Smooth muscle cell (in vitro differentiated cells): ENCODE data around the gene DENND5B. TPM values are rescaled to one million over a fixed set of nuclear protein-coding genes. Genes with fewer than 3 reads are reported as not detected.

ENCODE experiments used
- DNase-seq: peaks from one replicate; lab custom pipeline; 2025; ENCODE audit not compliant: unreplicated experiment; lab: John Stamatoyannopoulos, UW
- H2AFZ ChIP-seq: fragments of 200-600 bp; sonication (generic); 2 replicates; pipeline ENCODE4 v1.6.0; 2016; ENCODE audit warnings: antibody characterized with exemption, low read depth, mild to moderate bottlenecking
- H3F3A ChIP-seq: fragments of 200-600 bp; sonication (generic); 2 replicates; pipeline ENCODE4 v1.6.0; 2017; ENCODE audit warnings: antibody characterized with exemption, low read depth
- H3K27ac ChIP-seq: fragments of 200-600 bp; sonication (generic); 2 replicates; pipeline ENCODE4 v1.5.1; 2016; ENCODE audit warnings: low read depth, mild to moderate bottlenecking
- H3K27me3 ChIP-seq: fragments of 200-600 bp; sonication (generic); 2 replicates; pipeline ENCODE4 v1.6.1; 2016; ENCODE audit warnings: low read depth, mild to moderate bottlenecking
- H3K36me3 ChIP-seq: fragments of 200-600 bp; sonication (generic); 2 replicates; pipeline ENCODE4 v1.5.1; 2016; ENCODE audit warnings: low read depth
- H3K4me1 ChIP-seq: fragments of 200-600 bp; sonication (generic); 2 replicates; pipeline ENCODE4 v1.5.1; 2016; ENCODE audit warnings: low read depth
- H3K4me2 ChIP-seq: fragments of 200-600 bp; sonication (generic); 2 replicates; pipeline ENCODE4 v1.6.0; 2016; ENCODE audit warnings: mild to moderate bottlenecking
- H3K4me3 ChIP-seq: fragments of 200-600 bp; sonication (generic); 2 replicates; pipeline ENCODE4 v1.5.1; 2016; ENCODE audit warnings: mild to moderate bottlenecking
- H3K79me2 ChIP-seq: fragments of 200-600 bp; sonication (generic); 2 replicates; pipeline ENCODE4 v1.6.0; 2016; ENCODE audit warnings: low read depth, mild to moderate bottlenecking
- H3K9ac ChIP-seq: fragments of 200-600 bp; sonication (generic); 2 replicates; pipeline ENCODE4 v1.6.0; 2016; ENCODE audit warnings: low read depth
- H3K9me3 ChIP-seq: fragments of 200-600 bp; sonication (generic); replicated peaks from 2 replicates; pipeline ENCODE4 v1.5.1; 2016; ENCODE audit warnings: low read depth
- H4K20me1 ChIP-seq: fragments of 200-600 bp; sonication (generic); 2 replicates; pipeline ENCODE4 v1.6.0; 2016; ENCODE audit warnings: low read depth
- WGBS: methylation state at CpG from one replicate; pipeline ENCODE4 v1.1.7; 2016; ENCODE audit warnings: low lambda C conversion rate; 5-methylcytosine and 5-hydroxymethylcytosine counted together
- polyA plus RNA-seq: library from polyadenylated mRNA; unstranded; fragments of >200 nt; fragmentation: Nextera tagmentation; extraction: Ambion mirVana; gene quantifications from 2 replicates; pipeline ENCODE4 v1.2.1, GENCODE V29; 2016
- total RNA-seq: library from RNA; depleted of rRNA; stranded (reverse); fragments of >200 nt; gene quantifications from 2 replicates; pipeline ENCODE4 v1.2.3, GENCODE V29; 2014
- TF ChIP-seq, protein P1 (sequence below): fragments of 200-600 bp; sonication (generic); IDR thresholded peaks from 2 replicates; pipeline ENCODE4 v1.5.1; 2017; ENCODE audit warnings: borderline replicate concordance, mild to moderate bottlenecking, antibody characterized with exemption; ENCODE audit not compliant: insufficient read depth, poor library complexity, severe bottlenecking

DENND5B gene
- total and polyA plus RNA-seq, 2 experiments from 2014 or later: 12.3 to 12.7 TPM

DNA sequence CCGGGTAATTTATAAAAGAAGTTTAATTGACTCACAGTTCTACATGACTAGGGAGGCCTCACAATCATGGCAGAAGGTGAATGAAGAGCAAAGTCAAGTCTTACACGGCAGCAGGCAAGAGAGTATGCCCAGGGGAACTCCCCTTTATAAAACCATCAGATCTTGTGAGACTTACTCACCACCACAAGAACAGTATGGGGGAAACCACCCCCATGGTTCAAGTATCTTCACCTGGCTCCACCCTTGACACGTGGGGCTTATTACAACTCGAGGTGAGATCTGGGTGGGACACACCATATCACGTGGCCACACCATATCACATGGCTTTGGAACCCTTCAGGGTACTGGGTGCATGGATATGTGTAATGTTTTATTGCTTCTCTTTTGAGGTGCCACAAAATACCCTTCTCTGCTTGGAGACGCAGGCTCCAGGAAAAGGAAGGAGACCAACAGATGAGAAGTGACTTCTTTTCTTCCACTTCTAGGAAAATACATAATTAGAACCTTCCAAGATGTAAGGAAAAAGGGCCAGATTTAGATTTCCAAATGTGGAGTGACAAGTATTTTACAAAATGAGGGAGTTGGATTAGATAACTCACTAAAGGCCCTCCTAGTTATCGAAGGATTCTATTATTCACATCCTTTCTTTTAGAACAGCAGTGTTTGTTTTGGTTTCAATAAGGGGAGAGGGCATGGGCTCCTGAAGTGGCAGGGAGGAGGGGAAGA lies 35.5 kb upstream of the DENND5B start:
- Histone ChIP-seq H3K4me1 (no peaks in the 10 kb centered on the region), H2AFZ (no peak overlapping the region), H3K36me3 (no peaks in the 10 kb centered on the region), H3K9me3 (no peaks in the 10 kb centered on the region), H3K9ac (no peak overlapping the region), H4K20me1 (no peaks in the 10 kb centered on the region), H3K79me2 (no peaks in the 10 kb centered on the region), H3K4me3 (no peak overlapping the region), H3K27me3 (no peaks in the 10 kb centered on the region), H3K4me2 (no peak overlapping the region), H3K27ac (no peak overlapping the region), H3F3A (no peaks in the 10 kb centered on the region)
- TF ChIP-seq, protein P1, sequence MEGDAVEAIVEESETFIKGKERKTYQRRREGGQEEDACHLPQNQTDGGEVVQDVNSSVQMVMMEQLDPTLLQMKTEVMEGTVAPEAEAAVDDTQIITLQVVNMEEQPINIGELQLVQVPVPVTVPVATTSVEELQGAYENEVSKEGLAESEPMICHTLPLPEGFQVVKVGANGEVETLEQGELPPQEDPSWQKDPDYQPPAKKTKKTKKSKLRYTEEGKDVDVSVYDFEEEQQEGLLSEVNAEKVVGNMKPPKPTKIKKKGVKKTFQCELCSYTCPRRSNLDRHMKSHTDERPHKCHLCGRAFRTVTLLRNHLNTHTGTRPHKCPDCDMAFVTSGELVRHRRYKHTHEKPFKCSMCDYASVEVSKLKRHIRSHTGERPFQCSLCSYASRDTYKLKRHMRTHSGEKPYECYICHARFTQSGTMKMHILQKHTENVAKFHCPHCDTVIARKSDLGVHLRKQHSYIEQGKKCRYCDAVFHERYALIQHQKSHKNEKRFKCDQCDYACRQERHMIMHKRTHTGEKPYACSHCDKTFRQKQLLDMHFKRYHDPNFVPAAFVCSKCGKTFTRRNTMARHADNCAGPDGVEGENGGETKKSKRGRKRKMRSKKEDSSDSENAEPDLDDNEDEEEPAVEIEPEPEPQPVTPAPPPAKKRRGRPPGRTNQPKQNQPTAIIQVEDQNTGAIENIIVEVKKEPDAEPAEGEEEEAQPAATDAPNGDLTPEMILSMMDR: no peak
- 77% methylated on average over 7 of the region's 7 CpGs for WGBS
- no peak for DNase-seq

GRCh38 chr12:31622038-31622437 lies 31.1 kb upstream of the DENND5B start:
- H3K27me3 ChIP-seq: no peaks in the 10 kb centered on the region
- DNase-seq: no peak
- H3K4me2 ChIP-seq: no peak overlapping the region
- H3K9ac ChIP-seq: no peak overlapping the region
- TF ChIP-seq, protein P1: no peak
- H3K79me2 ChIP-seq: no peaks in the 10 kb centered on the region
- H2AFZ ChIP-seq: no peak overlapping the region
- no peaks in the 10 kb centered on the region for H3K9me3 ChIP-seq
- H3K27ac ChIP-seq: no peak overlapping the region
- H4K20me1 ChIP-seq: no peaks in the 10 kb centered on the region
- no peak overlapping the region for H3K4me3 ChIP-seq
- WGBS: 89% methylated on average over 4 of the region's 4 CpGs
- H3K36me3 ChIP-seq: no peaks in the 10 kb centered on the region
- H3F3A ChIP-seq: no peaks in the 10 kb centered on the region
- peaks cover 5% of the 10 kb centered on the region for H3K4me1 ChIP-seq

DNA sequence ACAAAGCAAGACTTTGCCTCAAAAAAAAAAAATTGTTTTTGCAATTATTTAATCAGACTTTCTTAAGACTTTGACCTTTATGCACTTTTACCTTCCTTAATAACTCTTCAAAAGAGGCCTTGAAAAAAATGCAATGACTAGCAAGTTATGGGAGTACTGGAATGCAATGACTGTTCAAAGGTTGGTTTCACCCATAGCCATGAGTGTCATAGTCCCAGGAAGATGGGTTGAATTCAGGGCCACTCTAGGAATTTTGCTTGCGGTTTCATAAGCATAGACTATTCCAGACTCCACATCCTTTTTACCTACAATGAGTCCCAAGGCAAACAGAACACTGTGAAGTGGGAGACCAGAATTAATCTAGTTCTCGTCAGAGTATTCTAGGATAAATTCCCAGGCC lies 29.4 kb upstream of the DENND5B start:
- DNase-seq: no peak
- Histone ChIP-seq H3F3A (no peaks in the 10 kb centered on the region), H3K4me2 (no peak overlapping the region), H3K27ac (no peak overlapping the region), H3K36me3 (no peaks in the 10 kb centered on the region), H4K20me1 (no peaks in the 10 kb centered on the region), H3K27me3 (no peaks in the 10 kb centered on the region), H3K9me3 (no peaks in the 10 kb centered on the region), H3K79me2 (no peaks in the 10 kb centered on the region), H3K4me1 (peaks cover 5% of the 10 kb centered on the region), H3K4me3 (no peak overlapping the region), H2AFZ (no peak overlapping the region), H3K9ac (no peak overlapping the region)
- 93% methylated on average over 2 of the region's 2 CpGs for WGBS
- TF ChIP-seq, protein P1: no peak
